ENCODE results near the gene SEPTIN2. TPM values are rescaled to one million over a fixed set of nuclear protein-coding genes. Genes with fewer than 3 reads are reported as not detected.

SEPTIN2 gene
- total and polyA plus RNA-seq, 8 donors = 106 to 245 (median 187) TPM

- no peaks in the 10 kb centered on the region for H3K27me3 ChIP-seq
- H3K27ac ChIP-seq = peak overlapping the region in 2 of 4 donors; percentile 94 to 97
- no peak for TF ChIP-seq CTCF (IDR thresholded peaks at IDR 0.05)
- DNase-seq (peak in 2 of 6 donors; percentile 32 to 41), ATAC-seq (peak in 1 of 4 donors; percentile 5), FAIRE-seq (no peak)
- peaks cover 3 to 19% (median 7%) of the 10 kb centered on the region in 3 donors for H3K36me3 ChIP-seq
- intact Hi-C loops (cut with DNase I) = loop anchor here in 1 of 3 donors (10.0 kb wide), 1 partner anchor 65 kb away; no protein-coding TSS in a partner anchor
- WGBS, 2 donors = 33 to 36% methylated on average over 15 of the region's 15 CpGs
- peaks cover 12 to 29% (median 17%) of the 10 kb centered on the region in 3 donors for H3K4me1 ChIP-seq
- H3K4me3 ChIP-seq = peak overlapping the region in 2 of 4 donors; percentile 94 to 95
- no peaks in the 10 kb centered on the region for H3K9me3 ChIP-seq
Observed at GRCh38 chr2:241269707-241270520, 45.8 kb upstream of the SEPTIN2 start.

GRCh38 chr2:241270531-241270930 lies 45.2 kb upstream of the SEPTIN2 start:
- no peak for TF ChIP-seq CTCF (IDR thresholded peaks at IDR 0.05)
- H3K27me3 ChIP-seq = no peaks in the 10 kb centered on the region
- WGBS, 2 donors = 28 to 33% methylated on average over 5 of the region's 5 CpGs
- peak overlapping the region in 2 of 4 donors; percentile 94 to 97 for H3K27ac ChIP-seq
- intact Hi-C loops (cut with DNase I) = no loop called here
- H3K4me3 ChIP-seq = peak overlapping the region in 3 of 4 donors; percentile 93 to 95 (median 94)
- FAIRE-seq = no peak
- peak in 2 of 4 donors; percentile 1 to 2 for ATAC-seq
- H3K4me1 ChIP-seq = peaks cover 12 to 29% (median 17%) of the 10 kb centered on the region in 3 donors
- DNase-seq = no peak
- no peaks in the 10 kb centered on the region for H3K9me3 ChIP-seq
- H3K36me3 ChIP-seq = peaks cover 3 to 12% (median 7%) of the 10 kb centered on the region in 3 donors

- FAIRE-seq (no peak), ATAC-seq (peak; percentile 79 to 87 (median 84)), DNase-seq (peak; percentile 86 to 95 (median 88))
- no peaks in the 10 kb centered on the region for H3K9me3 ChIP-seq
- intact Hi-C loops (cut with DNase I) = no loop called here
- no peaks in the 10 kb centered on the region for H3K27me3 ChIP-seq
- 1% methylated on average over 30 to 37 of the region's 37 CpGs for WGBS, 2 donors
- H3K4me3 ChIP-seq = peak overlapping the region; percentile 74 to 95 (median 94)
- H3K36me3 ChIP-seq = peaks cover 0 to under 1% (median 0%) of the 10 kb centered on the region in 3 donors
- H3K27ac ChIP-seq = peak overlapping the region; percentile 91 to 97 (median 94)
- peaks cover 12 to 29% (median 17%) of the 10 kb centered on the region in 3 donors for H3K4me1 ChIP-seq
- no peak for TF ChIP-seq CTCF (IDR thresholded peaks at IDR 0.05)
Observed at GRCh38 chr2:241271706-241272302, 43.9 kb upstream of the SEPTIN2 start.

- Histone ChIP-seq H3K36me3 (no peaks in the 10 kb centered on the region), H3K27ac (peak overlapping the region; percentile 91 to 97 (median 94)), H3K9me3 (no peaks in the 10 kb centered on the region), H3K4me1 (peaks cover 12 to 29% (median 21%) of the 10 kb centered on the region in 3 donors), H3K27me3 (no peaks in the 10 kb centered on the region), H3K4me3 (peak overlapping the region; percentile 74 to 95 (median 94))
- DNase-seq (peak; percentile 57 to 87 (median 70)), FAIRE-seq (no peak), ATAC-seq (peak; percentile 56 to 69 (median 60))
- WGBS, 2 donors = 1% methylated on average over 75 to 102 of the region's 102 CpGs
- intact Hi-C loops (cut with DNase I) = no loop called here
- TF ChIP-seq CTCF (IDR thresholded peaks at IDR 0.05) = no peak
Observed at GRCh38 chr2:241272303-241273209, 43.2 kb upstream of the SEPTIN2 start.
